ENCODE measurements around the gene RARB. TPM values are rescaled to one million over a fixed set of nuclear protein-coding genes. Genes with fewer than 3 reads are reported as not detected.

The RARB gene
- polyA plus RNA-seq, 1 donor from 2014 or later = 13.2 TPM

- no peaks in the 10 kb centered on the region for H3K79me2 ChIP-seq (replicated peaks; ENCODE audit: insufficient read depth, low read length)
Measured at GRCh38 chr3:25565807-25566206, 137.7 kb downstream of the RARB start.

DNA sequence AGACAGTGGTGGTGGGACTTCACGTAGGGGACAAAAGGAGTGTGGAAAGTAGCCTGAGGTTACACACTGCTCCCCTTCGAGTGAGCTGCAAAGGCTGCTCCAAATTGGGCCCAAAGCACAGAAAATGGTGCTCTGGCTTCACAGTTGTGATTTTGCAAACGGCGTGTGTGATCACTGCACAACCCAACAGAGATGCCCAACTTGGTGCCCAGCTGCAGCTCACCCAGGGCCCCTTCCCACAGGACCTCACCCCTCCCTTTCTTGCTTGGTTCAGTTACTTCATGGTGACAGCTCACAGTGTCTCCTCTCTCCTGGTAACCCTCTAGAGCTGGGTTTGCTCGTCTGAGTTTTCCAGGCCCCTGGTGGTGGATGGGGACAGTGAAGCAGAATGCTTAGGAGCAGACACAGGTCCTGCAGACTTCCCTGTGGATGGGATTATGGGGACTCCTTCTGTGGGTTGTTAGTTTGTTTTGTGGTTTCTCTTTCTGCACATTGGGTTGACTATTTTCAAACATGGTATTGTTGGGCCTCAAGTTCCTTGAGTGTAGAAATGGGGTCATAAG, 138.4 kb downstream of the RARB start:
- H3K9me2 ChIP-seq (ENCODE audit: insufficient read depth, low read length) = no peaks in the 10 kb centered on the region
- H3K4me3 ChIP-seq (ENCODE audit: low read length) = no peak overlapping the region
- no peak overlapping the region for H2AFZ ChIP-seq (ENCODE audit: low read depth, low read length)
- H4K20me1 ChIP-seq (ENCODE audit: insufficient read depth) = no peaks in the 10 kb centered on the region
- H3K36me3 ChIP-seq (ENCODE audit: insufficient read depth, low read length) = no peaks in the 10 kb centered on the region
- H3K9ac ChIP-seq (ENCODE audit: low read length) = no peak overlapping the region
- H3K27me3 ChIP-seq (ENCODE audit: insufficient read depth, low read depth, low read length) = no peaks in the 10 kb centered on the region
- H3K27ac ChIP-seq (ENCODE audit: low read length) = no peak overlapping the region
- no peaks in the 10 kb centered on the region for H3K79me2 ChIP-seq (replicated peaks; ENCODE audit: insufficient read depth, low read length)
- no peaks in the 10 kb centered on the region for H3F3A ChIP-seq (ENCODE audit: insufficient read depth, low read length, poor library complexity, severe bottlenecking)
- no peak overlapping the region for H3K4me2 ChIP-seq (ENCODE audit: low read length)
- no peaks in the 10 kb centered on the region for H3K9me3 ChIP-seq (ENCODE audit: low read length)
- TF ChIP-seq TAF1 (IDR thresholded peaks at IDR 0.05; ENCODE audit: low read depth) = no peak
- TF ChIP-seq EZH2 (IDR thresholded peaks at IDR 0.05; ENCODE audit: borderline replicate concordance, insufficient read depth, low read length, poor library complexity, severe bottlenecking) = no peak
- no peak for TF ChIP-seq MXI1 (conservative IDR thresholded peaks at IDR 0.05; ENCODE audit: poor library complexity, severe bottlenecking)
- no peak for TF ChIP-seq SMC3 (conservative IDR thresholded peaks at IDR 0.05; ENCODE audit: poor library complexity)
- no peak for TF ChIP-seq EP300 (conservative IDR thresholded peaks at IDR 0.05; ENCODE audit: poor library complexity, severe bottlenecking)
- TF ChIP-seq POLR2AphosphoS5 (IDR thresholded peaks at IDR 0.05) = no peak
- TF ChIP-seq, protein P1, sequence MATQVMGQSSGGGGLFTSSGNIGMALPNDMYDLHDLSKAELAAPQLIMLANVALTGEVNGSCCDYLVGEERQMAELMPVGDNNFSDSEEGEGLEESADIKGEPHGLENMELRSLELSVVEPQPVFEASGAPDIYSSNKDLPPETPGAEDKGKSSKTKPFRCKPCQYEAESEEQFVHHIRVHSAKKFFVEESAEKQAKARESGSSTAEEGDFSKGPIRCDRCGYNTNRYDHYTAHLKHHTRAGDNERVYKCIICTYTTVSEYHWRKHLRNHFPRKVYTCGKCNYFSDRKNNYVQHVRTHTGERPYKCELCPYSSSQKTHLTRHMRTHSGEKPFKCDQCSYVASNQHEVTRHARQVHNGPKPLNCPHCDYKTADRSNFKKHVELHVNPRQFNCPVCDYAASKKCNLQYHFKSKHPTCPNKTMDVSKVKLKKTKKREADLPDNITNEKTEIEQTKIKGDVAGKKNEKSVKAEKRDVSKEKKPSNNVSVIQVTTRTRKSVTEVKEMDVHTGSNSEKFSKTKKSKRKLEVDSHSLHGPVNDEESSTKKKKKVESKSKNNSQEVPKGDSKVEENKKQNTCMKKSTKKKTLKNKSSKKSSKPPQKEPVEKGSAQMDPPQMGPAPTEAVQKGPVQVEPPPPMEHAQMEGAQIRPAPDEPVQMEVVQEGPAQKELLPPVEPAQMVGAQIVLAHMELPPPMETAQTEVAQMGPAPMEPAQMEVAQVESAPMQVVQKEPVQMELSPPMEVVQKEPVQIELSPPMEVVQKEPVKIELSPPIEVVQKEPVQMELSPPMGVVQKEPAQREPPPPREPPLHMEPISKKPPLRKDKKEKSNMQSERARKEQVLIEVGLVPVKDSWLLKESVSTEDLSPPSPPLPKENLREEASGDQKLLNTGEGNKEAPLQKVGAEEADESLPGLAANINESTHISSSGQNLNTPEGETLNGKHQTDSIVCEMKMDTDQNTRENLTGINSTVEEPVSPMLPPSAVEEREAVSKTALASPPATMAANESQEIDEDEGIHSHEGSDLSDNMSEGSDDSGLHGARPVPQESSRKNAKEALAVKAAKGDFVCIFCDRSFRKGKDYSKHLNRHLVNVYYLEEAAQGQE (IDR thresholded peaks at IDR 0.05; ENCODE audit: borderline replicate concordance) = no peak
- TF ChIP-seq, protein P2, sequence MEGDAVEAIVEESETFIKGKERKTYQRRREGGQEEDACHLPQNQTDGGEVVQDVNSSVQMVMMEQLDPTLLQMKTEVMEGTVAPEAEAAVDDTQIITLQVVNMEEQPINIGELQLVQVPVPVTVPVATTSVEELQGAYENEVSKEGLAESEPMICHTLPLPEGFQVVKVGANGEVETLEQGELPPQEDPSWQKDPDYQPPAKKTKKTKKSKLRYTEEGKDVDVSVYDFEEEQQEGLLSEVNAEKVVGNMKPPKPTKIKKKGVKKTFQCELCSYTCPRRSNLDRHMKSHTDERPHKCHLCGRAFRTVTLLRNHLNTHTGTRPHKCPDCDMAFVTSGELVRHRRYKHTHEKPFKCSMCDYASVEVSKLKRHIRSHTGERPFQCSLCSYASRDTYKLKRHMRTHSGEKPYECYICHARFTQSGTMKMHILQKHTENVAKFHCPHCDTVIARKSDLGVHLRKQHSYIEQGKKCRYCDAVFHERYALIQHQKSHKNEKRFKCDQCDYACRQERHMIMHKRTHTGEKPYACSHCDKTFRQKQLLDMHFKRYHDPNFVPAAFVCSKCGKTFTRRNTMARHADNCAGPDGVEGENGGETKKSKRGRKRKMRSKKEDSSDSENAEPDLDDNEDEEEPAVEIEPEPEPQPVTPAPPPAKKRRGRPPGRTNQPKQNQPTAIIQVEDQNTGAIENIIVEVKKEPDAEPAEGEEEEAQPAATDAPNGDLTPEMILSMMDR (IDR thresholded peaks at IDR 0.05; ENCODE audit: poor library complexity, severe bottlenecking) = no peak
- TF ChIP-seq RAD21 (conservative IDR thresholded peaks at IDR 0.05) = no peak

More at GRCh38 chr3:25565807-25566206, 137.7 kb downstream of the RARB start:
- no peaks in the 10 kb centered on the region for H4K20me1 ChIP-seq (ENCODE audit: insufficient read depth)
- no peak overlapping the region for H3K27ac ChIP-seq (ENCODE audit: low read length)
- no peak overlapping the region for H2AFZ ChIP-seq (ENCODE audit: low read depth, low read length)
- no peaks in the 10 kb centered on the region for H3K27me3 ChIP-seq (ENCODE audit: insufficient read depth, low read depth, low read length)
- no peaks in the 10 kb centered on the region for H3F3A ChIP-seq (ENCODE audit: insufficient read depth, low read length, poor library complexity, severe bottlenecking)
- H3K9me2 ChIP-seq (ENCODE audit: insufficient read depth, low read length) = no peaks in the 10 kb centered on the region
- no peaks in the 10 kb centered on the region for H3K9me3 ChIP-seq (ENCODE audit: low read length)
- H3K36me3 ChIP-seq (ENCODE audit: insufficient read depth, low read length) = no peaks in the 10 kb centered on the region
- TF ChIP-seq MXI1 (conservative IDR thresholded peaks at IDR 0.05; ENCODE audit: poor library complexity, severe bottlenecking) (no peak), EZH2 (IDR thresholded peaks at IDR 0.05; ENCODE audit: borderline replicate concordance, insufficient read depth, low read length, poor library complexity, severe bottlenecking) (no peak), RAD21 (conservative IDR thresholded peaks at IDR 0.05) (no peak), SMC3 (conservative IDR thresholded peaks at IDR 0.05; ENCODE audit: poor library complexity) (no peak), EP300 (conservative IDR thresholded peaks at IDR 0.05; ENCODE audit: poor library complexity, severe bottlenecking) (no peak), POLR2AphosphoS5 (IDR thresholded peaks at IDR 0.05) (no peak), TAF1 (IDR thresholded peaks at IDR 0.05; ENCODE audit: low read depth) (no peak)
- TF ChIP-seq, protein P2 (IDR thresholded peaks at IDR 0.05; ENCODE audit: poor library complexity, severe bottlenecking) = no peak
- TF ChIP-seq, protein P1 (IDR thresholded peaks at IDR 0.05; ENCODE audit: borderline replicate concordance) = no peak
- no peak overlapping the region for H3K4me2 ChIP-seq (ENCODE audit: low read length)
- H3K4me3 ChIP-seq (ENCODE audit: low read length) = no peak overlapping the region
- H3K9ac ChIP-seq (ENCODE audit: low read length) = no peak overlapping the region

Data from neural cell (in vitro differentiated cells).